Measurements from ENCODE around the gene LMBRD2. TPM values are rescaled to one million over a fixed set of nuclear protein-coding genes. Genes with fewer than 3 reads are reported as not detected.
"Not testable (repeated sequence)": the region's sequence is repeated elsewhere in the genome, so short reads cannot be mapped to it uniquely, and the experiment has no call there.

The LMBRD2 gene
- total RNA-seq, 4 donors from 2014 or later = 18.1 to 23.5 (median 19.4) TPM

GRCh38 chr5:36193746-36194145 is 42.1 kb upstream of the LMBRD2 start:
- H3K27ac ChIP-seq = no peak overlapping the region
- intact Hi-C loops (cut with DNase I) = no loop called here
- H3K9me3 ChIP-seq = no peaks in the 10 kb centered on the region
- H3K4me3 ChIP-seq (replicated peaks in 1 of 3) = no peak overlapping the region
- peaks cover 13 to 24% of the 10 kb centered on the region in 2 donors for H3K36me3 ChIP-seq
- H3K27me3 ChIP-seq = no peaks in the 10 kb centered on the region
- no peak for TF ChIP-seq POLR2A (IDR thresholded peaks at IDR 0.05)
- no peak for TF ChIP-seq CTCF (IDR thresholded peaks at IDR 0.05)
- DNase-seq = no peak
- 99% methylated on average over 5 of the region's 5 CpGs for WGBS, 2 donors
- H3K4me1 ChIP-seq = no peaks in the 10 kb centered on the region

GRCh38 chr5:36184408-36184807 is 32.7 kb upstream of the LMBRD2 start:
- H3K4me1 ChIP-seq; intact Hi-C loops (cut with DNase I); H3K27me3 ChIP-seq; H3K27ac ChIP-seq; H3K4me3 ChIP-seq (replicated peaks in 1 of 3); DNase-seq; H3K36me3 ChIP-seq; H3K9me3 ChIP-seq: not testable (repeated sequence)
- WGBS, 2 donors = 72 to 93% methylated on average over 1 to 4 of the region's 4 CpGs

DNA sequence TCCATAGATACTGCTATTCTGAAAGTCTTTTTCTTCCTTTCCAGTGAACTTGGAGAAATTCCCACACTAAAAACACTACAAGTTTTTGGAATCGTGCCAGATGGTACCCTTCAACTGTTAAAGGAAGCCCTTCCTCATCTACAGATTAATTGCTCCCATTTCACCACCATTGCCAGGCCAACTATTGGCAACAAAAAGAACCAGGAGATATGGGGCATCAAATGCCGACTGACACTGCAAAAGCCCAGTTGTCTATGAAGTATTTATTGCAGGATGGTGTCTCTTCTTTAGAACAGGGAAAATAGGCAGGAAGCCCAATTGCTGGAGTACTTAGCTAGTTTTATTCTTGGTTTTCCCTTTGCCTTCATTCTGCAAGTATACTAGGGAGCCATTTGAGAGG is 30.1 kb upstream of the LMBRD2 start:
- DNase-seq = no peak
- intact Hi-C loops (cut with DNase I) = no loop called here
- 60 to 74% methylated on average over 2 of the region's 2 CpGs for WGBS, 2 donors
- H3K4me1 ChIP-seq = no peaks in the 10 kb centered on the region
- no peaks in the 10 kb centered on the region for H3K27me3 ChIP-seq
- TF ChIP-seq POLR2A (IDR thresholded peaks at IDR 0.05) (no peak), CTCF (IDR thresholded peaks at IDR 0.05) (no peak)
- H3K36me3 ChIP-seq = peaks cover 0 to 4% of the 10 kb centered on the region in 2 donors
- H3K9me3 ChIP-seq = no peaks in the 10 kb centered on the region
- no peak overlapping the region for H3K4me3 ChIP-seq (replicated peaks in 1 of 3)
- no peak overlapping the region for H3K27ac ChIP-seq

GRCh38 chr5:36180556-36181350 is 29.1 kb upstream of the LMBRD2 start:
- 86 to 87% methylated on average over 2 of the region's 2 CpGs for WGBS, 2 donors
- intact Hi-C loops (cut with DNase I) = no loop called here
- TF ChIP-seq POLR2A (IDR thresholded peaks at IDR 0.05) = no peak
- TF ChIP-seq CTCF (IDR thresholded peaks at IDR 0.05) = no peak

DNA sequence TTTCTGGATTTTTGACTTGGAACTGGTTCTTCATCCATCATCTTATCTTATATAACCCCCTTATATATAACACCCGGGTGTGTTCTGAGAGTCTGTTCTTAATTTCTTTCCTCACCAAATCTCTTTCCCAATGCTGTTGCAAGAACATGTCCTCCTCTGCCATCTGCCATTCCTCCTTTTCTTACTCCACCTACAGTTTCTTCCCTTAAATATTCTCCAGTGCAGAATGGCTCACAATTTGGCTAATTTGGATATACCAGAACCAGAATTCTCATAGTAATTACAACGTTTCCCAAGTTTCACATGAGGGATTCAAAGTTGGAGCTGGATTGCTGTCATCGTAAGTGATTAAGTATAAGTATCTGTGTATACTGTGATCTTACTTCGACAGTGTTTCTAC is 28.3 kb upstream of the LMBRD2 start:
- no peak for DNase-seq
- Histone ChIP-seq H3K36me3 (peaks cover 0 to 4% of the 10 kb centered on the region in 2 donors), H3K4me1 (no peaks in the 10 kb centered on the region), H3K9me3 (no peaks in the 10 kb centered on the region), H3K4me3 (replicated peaks in 1 of 3) (no peak overlapping the region), H3K27me3 (no peaks in the 10 kb centered on the region), H3K27ac (no peak overlapping the region)
- TF ChIP-seq POLR2A (IDR thresholded peaks at IDR 0.05) = no peak
- no peak for TF ChIP-seq CTCF (IDR thresholded peaks at IDR 0.05)
- intact Hi-C loops (cut with DNase I) = loop anchor here (5.0 kb wide), 1 partner anchor 127 kb away; no protein-coding TSS in a partner anchor
- WGBS, 2 donors = 70 to 79% methylated on average over 4 of the region's 4 CpGs

More at GRCh38 chr5:36180556-36181350, 29.1 kb upstream of the LMBRD2 start:
- no peak for DNase-seq
- Histone ChIP-seq H3K9me3 (no peaks in the 10 kb centered on the region), H3K27ac (no peak overlapping the region), H3K4me1 (no peaks in the 10 kb centered on the region), H3K36me3 (peaks cover 0 to 4% of the 10 kb centered on the region in 2 donors), H3K27me3 (no peaks in the 10 kb centered on the region), H3K4me3 (replicated peaks in 1 of 3) (no peak overlapping the region)
